Measurements from ENCODE around the gene ICA1L.
"Not testable (repeated sequence)": the region's sequence is repeated elsewhere in the genome, so short reads cannot be mapped to it uniquely, and the experiment has no call there.

ICA1L gene

DNA sequence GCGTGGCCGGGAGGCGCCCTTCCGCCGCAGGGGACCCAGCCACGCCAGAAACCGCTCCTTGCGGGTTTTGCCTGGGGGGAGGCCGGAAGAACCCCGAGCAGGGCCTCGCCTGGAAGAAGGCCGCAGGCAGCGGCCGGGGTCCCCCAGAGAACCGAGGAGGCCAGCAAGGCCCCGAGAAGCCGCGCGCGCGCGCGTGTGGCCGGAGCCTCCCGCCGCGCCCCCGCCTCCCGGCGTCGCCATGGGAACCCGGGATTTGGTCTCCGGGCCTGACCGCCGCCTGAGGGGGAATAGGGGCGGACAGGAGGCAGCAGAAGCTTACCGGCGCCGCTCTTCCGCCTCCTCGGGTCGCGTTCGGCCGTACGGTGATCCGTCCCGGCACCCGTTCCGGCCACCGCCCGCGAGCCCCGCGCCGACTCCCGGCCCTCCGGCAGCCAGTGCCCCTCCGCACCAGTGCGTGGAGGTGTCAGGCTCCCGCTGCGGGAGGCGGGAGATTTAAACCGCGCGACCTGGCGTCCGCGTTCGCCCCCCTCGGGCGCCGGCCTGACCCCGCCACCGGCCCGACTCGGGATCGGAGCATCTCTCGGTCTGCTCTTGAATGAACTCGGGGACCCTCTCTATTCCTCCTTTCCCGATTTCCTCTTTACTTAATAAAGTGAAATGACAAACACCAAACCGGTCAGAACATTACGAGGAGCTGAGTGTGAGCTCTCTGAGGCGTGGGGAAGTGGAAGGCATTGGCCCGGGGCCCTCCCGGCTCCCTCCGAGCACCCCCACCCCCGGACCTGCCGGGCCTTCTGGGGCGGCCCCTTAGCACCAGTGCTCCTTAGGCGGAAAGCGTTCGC lies at the start of gene ICA1L:
Gene ICA1L (minus strand): TSS at position 467 of the 842 bp plus-strand sequence. CDS start 42,757 bp downstream, outside the sequence.
- DNase-seq (ENCODE audit: low spot score): peak; percentile 41

DNA sequence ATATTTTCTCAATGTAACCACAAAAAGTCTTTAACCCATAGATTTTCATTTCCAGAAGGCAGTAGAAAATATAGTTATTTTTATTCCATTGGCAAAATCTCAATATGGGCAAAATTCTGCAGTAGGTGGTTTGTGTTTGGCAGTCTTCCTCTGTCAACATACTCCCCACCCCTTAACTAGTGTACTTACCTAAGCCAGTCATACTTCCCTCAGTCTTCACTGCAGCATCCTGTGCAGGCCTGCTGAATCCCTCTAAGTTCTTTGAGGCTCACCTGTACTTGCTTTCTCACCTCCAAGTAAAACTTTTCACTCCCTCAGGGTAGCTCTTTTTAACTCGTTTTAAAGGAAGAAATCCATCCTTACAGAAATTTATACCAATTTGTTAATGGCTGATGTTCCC lies 47.3 kb upstream of the ICA1L start:
- no peak for DNase-seq (ENCODE audit: low spot score)

DNA sequence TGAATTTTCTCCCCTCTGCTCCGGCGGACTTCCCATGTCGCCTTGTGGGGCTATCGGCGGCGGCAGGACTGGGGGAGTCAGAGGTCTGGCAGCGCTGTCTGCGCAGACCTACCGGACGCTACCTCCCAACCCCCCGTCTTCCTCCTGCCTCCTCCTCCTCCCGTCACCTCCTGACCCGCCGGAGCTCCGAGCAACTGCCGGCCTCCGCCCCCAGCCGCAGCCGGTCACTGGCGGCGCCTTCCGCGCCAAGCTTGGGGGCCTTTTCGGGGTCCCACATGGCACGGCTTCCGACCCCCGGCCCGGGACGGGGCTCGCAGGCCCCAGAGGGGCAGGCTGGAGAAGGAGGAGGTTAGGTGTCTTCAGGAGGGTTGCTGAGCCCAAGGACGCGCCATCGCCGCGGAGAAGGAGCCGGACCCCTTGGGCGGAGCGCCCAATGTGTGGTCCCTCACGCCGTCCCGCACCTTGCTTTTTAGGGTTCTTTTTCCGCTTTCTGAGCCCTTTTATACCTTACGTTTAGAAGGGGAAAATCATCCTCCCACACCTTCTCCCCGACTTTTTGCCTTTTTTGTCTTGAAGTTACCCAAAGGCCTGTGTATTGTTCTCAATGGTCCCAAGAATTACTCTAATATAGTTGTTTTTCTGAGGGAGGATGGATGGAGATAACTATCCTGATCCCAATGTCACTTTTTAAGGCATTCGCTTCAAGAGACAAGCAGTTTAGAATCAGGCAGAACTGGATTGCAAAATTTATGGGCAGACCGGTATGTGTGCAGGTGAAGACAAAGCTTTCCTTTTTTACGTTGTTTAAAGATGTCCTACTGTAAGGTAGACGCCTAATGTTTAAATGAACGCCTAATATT lies 41.0 kb upstream of the ICA1L start:
- DNase-seq (ENCODE audit: low spot score): not testable (repeated sequence)

DNA sequence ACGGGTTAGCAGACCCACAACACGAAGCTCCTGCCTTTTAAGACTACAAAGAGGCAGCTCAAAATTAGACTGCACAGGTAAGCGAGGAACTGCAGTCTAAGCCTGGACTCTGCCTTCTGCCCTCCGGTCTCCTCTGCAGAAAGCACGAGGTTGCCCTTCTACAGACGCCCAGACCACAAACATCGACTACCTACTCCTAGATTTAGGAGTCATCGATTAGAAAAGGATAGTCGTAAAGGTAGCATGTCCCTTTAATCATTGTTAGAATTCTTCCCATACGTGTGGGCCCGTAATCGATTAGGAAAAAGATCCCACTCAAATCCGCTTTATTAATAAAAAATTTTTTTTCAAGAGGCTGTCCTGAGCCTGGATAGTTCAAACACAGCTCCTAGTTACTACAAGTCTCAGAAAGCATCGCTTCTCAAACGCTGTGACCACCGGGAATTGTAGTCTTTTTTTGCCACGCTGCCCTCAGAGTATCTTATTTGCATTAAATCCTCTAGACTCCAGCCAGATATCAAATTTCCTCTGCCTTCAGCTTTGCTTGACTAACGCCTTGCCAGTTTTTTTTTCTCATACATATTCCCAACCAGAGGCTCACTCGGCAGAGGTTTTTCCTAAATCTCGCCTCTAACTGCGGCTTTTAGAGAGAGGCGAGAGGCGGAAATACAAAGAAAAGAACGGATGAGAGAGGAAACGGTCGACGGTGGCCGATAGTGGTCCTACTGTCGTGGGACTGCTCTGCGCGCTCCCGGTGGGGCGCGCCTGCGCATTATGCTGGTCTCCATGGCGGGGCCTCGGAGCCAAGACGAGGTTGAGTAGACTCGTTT lies 40.2 kb upstream of the ICA1L start, which contains the start of the genes CARF and WDR12:
Gene CARF (plus strand): TSS at position 764 of the 830 bp plus-strand sequence. CDS start 29,628 bp downstream, outside the sequence.
Gene WDR12 (minus strand): TSS at position 162 of the 830 bp plus-strand sequence. CDS start 197 bp downstream, outside the sequence.
- peak; percentile 89 for DNase-seq (ENCODE audit: low spot score)

DNA sequence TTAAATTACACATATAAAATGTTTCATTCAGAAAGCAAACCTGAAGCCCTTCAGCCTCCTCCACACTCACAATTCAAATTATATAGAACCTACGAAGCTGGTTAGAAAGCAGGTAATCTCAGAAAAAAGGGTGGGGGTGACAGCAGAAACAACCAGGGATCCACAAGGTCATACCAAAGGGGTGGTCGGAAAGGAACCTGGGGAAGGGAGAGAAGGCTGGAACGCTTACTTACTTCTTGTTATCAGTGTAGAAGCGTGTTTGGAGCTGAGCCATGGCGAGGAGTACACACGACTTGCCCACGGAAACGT lies 39.6 kb upstream of the ICA1L start:
- DNase-seq (ENCODE audit: low spot score): no peak

DNA sequence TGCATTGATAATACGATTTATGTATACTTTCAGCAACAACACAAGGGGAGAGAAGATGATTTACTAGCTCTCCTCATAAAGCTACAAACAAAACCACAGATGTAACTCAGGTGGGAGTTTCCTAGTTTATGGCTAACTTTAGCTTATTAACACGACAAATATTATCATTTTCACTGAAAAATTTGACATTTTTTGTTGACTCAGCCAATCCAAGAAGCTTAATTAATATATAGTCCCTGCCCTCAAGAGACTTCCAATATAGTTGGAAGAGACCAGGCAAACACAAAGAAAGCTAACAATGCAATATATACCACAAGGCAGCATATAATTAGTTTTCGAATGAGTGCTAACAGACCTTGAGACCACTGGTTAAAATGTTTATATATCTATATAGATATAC lies 39.1 kb upstream of the ICA1L start:
- no peak for DNase-seq (ENCODE audit: low spot score)

DNA sequence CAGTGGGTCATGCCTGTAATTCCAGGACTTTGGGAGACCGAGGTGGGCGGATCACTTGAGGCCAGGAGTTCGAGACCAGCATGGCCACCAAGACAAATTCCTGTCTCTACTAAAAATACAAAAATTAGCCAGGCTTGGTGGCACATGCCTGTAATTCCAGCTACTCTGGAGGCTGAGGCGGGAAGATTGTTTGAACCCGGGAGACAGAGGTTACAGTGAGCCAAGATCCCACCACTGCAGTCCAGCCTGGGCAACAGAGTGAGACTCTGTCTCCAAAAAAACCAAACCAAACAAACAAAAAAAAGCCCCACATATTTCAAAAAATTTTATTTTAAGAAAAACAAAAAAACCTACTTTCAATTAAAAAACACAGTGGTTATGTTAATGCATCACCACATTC lies 38.7 kb upstream of the ICA1L start:
- DNase-seq (ENCODE audit: low spot score): not testable (repeated sequence)

DNA sequence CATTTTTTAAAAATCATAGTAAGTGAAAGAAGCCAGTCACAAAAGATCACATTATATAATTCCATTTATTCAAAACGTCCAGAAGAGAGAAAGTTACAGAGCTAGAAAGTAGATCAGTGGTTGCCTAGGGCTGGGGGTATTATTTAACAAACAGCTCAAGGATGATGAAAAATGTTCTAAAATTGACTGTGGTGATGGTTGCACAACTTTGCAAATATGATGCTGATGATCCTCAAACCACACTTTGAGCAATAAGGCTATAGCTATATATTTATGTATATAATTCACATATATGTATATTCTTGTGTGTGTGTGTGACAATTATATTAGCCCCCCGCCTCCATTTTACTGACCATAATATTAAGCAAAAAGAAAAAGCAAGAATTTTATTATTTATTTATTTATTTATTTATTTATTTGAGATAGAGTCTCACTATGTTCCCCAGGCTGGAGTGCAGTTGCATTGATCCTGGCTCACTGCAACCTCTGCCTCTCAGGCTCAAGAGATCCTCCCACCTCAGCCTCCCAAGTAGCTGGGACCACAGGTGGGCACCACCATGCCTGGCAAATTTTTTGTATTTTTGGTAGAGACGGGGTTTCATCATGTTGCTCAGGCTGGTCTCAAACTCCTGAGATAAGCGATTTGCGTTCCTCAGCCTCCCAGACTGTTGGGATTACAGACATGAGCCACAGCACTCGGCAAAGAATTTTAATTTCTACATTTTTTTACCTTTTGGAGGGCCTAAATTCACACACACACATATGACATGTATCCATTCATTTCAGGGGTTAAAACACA lies 38.0 kb upstream of the ICA1L start:
- no peak for DNase-seq (ENCODE audit: low spot score)

DNA sequence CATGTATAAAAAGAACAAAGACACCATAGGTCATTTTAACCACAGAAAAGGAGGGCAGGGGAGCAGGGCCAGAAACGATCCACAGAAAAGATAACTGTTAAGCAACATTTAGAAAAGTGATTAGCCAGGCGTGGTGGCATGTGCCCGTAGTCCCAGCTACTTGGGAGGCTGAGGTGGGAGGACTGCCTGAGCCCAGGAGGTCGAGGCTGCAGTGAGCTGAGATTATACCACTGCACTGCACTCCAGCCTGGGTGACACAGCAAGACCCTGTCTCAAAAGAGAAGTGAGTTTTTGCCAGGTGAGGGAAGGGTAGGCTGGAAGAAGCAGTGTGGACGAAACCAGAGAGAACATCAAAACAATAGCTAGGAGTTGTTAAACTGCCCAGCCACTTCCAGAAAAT lies 36.6 kb upstream of the ICA1L start:
- no peak for DNase-seq (ENCODE audit: low spot score)

DNA sequence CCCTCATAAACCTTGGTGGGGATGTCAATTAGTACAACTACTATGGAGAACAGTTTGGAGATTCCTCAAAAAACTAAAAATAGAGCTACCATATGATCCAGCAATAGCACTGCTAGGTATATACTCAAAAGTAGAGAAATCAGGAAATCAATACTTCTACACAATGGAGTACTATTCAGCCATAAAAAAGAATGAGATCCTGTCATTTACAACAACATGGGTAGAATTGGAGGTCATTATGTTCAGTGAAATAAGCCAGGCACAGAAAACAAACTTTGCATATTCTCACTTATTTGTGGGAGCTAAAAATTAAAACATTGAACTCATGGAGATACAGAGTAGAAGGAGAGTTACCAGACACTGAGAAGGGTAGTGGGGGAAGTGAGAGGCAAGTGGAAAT lies 33.9 kb upstream of the ICA1L start:
- not testable (repeated sequence) for DNase-seq (ENCODE audit: low spot score)

DNA sequence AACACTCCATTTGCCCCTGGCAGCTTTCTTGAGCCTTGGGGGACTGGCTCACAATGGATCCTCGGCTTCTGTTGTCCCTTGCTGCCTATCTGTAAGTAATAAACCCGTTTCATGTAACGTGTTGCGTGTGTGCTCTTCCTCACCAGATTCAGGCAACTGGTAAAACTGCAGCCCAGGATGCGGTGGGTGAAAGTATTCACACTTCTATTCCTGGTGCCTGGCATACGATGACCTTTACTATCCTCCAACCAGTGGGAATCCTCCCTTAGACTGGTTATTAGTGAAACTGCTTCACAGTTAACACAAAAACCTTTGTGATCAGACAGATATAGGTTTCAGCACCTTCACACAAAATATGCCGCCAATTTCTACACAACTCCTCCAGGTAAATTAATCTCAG lies 13.6 kb upstream of the ICA1L start:
- DNase-seq (ENCODE audit: low spot score): no peak

DNA sequence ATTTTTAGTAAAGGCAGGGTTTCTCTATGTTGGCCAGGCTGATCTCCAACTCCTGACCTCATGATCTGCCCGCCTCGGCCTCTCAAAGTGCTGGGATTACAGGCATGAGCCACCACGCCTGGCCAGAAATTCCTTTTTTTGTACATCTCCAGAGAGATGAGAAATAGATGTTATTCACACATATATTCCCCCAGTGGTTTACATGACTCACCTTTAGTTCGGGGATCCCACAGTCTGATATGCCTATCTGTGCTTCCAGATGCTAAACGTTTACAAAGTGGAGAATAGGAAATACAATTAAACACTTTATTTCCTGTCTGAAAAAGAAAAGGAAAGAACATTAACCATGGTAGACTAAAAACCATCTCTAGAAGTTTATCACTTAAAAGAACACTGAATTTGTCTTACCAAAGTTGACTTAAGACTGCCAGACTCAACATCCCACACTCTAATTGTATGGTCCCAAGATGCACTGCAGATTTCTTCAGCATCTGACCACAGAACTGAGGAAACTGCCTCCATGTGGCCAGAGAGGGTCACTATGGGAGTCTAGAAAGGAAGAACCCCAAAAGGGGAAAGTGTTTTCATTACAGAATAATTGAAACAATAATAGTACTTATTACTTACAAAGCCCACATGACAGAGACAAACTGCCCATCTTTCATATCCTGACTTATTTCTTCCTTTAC lies 12.6 kb upstream of the ICA1L start:
- DNase-seq (ENCODE audit: low spot score): no peak

DNA sequence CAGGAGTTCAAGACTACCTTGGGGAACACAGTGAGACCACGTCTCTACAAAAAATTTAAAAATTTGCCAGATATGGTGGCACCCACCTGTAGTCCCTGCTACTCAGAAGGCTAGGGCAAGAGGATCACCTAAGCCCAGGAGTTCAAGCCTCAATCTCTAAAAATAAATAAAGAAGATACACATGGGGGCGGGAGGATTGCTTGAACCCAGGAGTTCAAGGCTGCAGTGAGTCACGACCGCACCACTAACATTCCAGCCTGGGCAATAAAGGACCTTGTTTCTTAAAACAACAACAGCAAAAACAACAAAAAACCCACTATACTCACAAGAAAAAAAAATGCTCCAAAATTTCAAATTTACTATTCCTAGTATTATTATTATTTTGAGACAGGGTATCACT lies 10.0 kb upstream of the ICA1L start:
- no peak for DNase-seq (ENCODE audit: low spot score)

DNA sequence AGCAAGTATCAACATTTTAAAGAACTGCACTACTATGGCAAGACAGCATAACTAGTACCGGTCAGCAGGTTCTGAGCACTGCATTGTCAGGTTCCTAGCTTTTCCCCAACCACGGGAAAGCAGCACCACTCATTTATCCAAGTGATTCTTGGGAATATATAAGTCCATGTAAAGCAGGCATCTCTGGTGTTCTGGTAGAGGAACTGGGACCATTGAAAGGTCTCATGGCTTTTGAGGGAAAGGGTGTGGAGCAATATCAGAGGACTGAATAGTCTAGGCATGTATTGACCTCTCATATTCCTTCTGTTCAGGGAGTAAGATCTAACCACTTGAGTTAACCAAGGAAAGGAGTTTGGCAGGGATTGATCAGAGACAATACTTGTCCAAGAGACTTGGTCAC lies 6.1 kb upstream of the ICA1L start:
- no peak for DNase-seq (ENCODE audit: low spot score)

DNA sequence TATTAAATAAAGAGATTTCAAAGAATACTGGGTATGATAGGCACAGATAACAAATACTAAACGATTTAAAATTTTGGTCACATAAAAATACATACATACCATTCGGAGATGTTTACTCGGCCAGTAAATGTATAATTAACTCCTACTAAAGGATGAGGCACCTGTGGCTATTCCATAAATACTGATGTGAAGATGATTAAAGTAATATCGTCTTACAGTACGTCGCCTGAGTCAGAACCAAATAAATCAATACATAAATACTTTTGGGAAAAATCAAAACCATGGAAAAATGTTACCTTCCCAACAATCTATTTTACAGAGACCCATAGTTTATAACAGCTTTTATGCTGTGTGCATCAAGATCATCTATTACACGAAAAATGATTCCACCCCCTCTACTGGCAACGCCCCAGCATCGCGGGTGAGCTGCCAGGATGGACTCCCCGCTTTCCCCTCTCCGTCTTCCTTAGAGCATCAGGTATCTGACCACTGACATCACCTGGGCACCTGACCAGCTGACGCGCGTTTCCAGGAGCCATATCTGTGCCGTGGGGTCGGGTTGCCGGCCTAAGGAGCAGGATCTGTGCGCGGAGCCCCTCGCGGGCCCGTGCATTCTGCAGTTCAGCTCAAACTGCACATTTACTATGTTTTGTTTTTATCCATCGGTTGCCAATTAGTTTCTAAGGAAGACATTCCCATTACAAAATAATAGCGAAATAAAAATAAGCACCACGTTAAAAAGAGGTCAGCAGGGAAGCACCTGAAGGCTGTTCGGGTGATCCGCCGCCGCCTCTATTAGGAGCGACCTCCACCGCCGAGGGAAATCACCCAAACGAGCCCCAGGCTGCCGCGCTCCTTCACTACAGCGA lies 901 bp downstream of the ICA1L start:
- DNase-seq (ENCODE audit: low spot score): peak; percentile 59

DNA sequence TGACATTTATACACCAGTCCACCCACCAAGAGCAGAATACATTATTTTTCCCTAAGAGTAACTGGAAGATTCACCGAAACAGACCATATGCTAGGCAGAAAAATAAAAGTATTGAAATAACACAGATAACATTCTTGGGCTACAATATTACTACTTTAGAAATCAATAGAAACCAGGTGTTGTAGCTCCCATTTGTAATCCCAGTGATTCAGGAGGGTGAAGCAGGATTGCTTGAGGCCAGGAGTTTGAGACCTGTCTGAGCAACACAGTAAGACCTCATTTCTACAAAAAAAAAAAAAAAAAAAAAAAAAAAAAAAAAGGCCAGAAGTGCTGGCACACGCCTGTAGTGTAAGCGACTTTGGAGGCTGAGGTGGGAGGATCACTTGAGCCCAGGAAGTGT lies 9.6 kb downstream of the ICA1L start:
- DNase-seq (ENCODE audit: low spot score): no peak

DNA sequence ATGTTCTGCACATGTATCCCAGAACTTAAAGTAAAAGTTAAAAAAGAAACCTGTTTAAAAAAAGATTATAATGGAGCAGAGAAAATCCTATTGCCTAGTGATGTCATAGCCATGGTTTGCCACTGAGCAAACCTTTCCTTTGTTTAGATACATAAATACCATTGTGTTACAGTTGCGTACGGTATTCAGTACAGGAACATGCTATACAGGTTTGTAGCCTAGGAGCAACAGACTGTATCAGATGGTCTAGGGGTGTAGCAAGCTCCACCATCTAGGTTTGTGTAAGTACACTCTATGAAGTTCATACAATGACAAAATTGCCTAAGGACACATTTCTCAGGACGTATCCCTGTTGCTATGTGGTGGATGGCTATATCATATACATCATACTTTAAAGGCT lies 13.0 kb downstream of the ICA1L start:
- no peak for DNase-seq (ENCODE audit: low spot score)

DNA sequence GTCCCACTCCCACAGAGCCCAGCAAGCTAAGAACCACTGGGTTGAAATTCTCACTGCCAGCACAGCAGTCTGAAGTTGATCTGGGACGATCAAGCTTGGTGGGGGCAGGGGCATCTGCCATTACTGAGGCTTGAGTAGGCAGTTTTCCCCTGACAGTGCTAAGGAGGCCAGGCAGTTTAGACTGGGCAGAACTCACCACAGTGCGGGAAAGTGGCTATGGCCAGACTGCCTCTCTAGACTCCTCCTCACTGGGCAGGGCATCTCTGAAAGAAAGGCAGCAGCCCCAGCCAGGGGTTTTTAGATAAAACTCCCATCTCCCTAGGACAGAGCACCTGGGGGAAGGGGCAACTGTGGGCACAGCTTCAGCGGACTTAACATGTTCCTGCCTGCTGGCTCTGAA lies 22.2 kb downstream of the ICA1L start:
- DNase-seq (ENCODE audit: low spot score): not testable (repeated sequence)

DNA sequence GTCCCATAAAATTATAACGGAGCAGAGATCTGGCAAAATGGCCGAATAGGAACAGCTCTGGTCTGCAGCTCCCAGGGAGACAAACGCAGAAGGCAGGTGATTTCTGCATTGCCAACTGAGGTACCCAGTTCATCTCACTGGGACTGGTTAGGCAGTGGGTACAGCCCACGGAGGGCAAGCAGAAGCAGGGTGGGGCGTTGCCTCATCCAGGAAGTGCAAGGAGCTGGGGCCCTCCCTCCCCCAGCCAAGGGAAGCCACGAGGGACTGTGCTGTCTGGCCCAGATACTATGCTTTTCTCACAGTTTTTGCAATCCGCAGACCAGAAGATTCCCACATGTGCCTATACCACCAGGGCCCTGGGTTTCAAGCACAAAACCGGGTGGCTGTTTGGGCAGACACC lies 22.8 kb downstream of the ICA1L start:
- no peak for DNase-seq (ENCODE audit: low spot score)
